Activated CD4-positive, alpha-beta T cell treated with anti-CD3 and anti-CD28 coated beads for 24 hours (primary cell): ENCODE data around the gene SPTBN1.
"Not testable (repeated sequence)": the region's sequence is repeated elsewhere in the genome, so short reads cannot be mapped to it uniquely, and the experiment has no call there.

Source experiments
- DNase-seq, 2 donors: peaks; one replicate each; pipeline ENCODE4 v3.0.0-alpha.2; 2020; ENCODE audit warnings: low read depth in 2 of 2

The SPTBN1 gene

GRCh38 chr2:54671875-54672589, 215.9 kb downstream of the SPTBN1 start:
- DNase-seq, result no peak

GRCh38 chr2:54672590-54673456, 216.7 kb downstream of the SPTBN1 start:
- no peak for DNase-seq

- peak in 1 of 2 donors; percentile 32 for DNase-seq
Measured at GRCh38 chr2:54673501-54673998, 217.4 kb downstream of the SPTBN1 start.

GRCh38 chr2:54675281-54675680, 219.2 kb downstream of the SPTBN1 start:
- DNase-seq, result no peak

- no peak for DNase-seq
Measured at GRCh38 chr2:54675738-54676137, 219.6 kb downstream of the SPTBN1 start.

- no peak for DNase-seq
Measured at GRCh38 chr2:54676656-54677055, 220.5 kb downstream of the SPTBN1 start.

GRCh38 chr2:54677476-54678265, 221.5 kb downstream of the SPTBN1 start:
- no peak for DNase-seq

GRCh38 chr2:54678719-54679118, 222.6 kb downstream of the SPTBN1 start:
- no peak for DNase-seq

GRCh38 chr2:54680397-54681041, 224.4 kb downstream of the SPTBN1 start:
- peak; percentile 21 to 22 for DNase-seq

- DNase-seq, result no peak
Measured at GRCh38 chr2:54681416-54681815, 225.3 kb downstream of the SPTBN1 start.

- no peak for DNase-seq
Measured at GRCh38 chr2:54683596-54683995, 227.5 kb downstream of the SPTBN1 start.

- no peak for DNase-seq
Measured at GRCh38 chr2:54685263-54685775, 229.2 kb downstream of the SPTBN1 start.

GRCh38 chr2:54687595-54688152, 231.5 kb downstream of the SPTBN1 start:
- DNase-seq, result no peak

GRCh38 chr2:54691445-54692135, 235.5 kb downstream of the SPTBN1 start:
- DNase-seq, result no peak

- DNase-seq, result no peak
Measured at GRCh38 chr2:54692556-54692955, 236.4 kb downstream of the SPTBN1 start.

GRCh38 chr2:54695378-54695777, 239.3 kb downstream of the SPTBN1 start:
- DNase-seq, result no peak

GRCh38 chr2:54697934-54698333, 241.8 kb downstream of the SPTBN1 start:
- no peak for DNase-seq

GRCh38 chr2:54698926-54699325, 242.8 kb downstream of the SPTBN1 start:
- not testable (repeated sequence) for DNase-seq

- no peak for DNase-seq
Measured at GRCh38 chr2:54699665-54700064, 243.5 kb downstream of the SPTBN1 start.

GRCh38 chr2:54701029-54701428, 244.9 kb downstream of the SPTBN1 start:
- no peak for DNase-seq
